Ectodermal cell (in vitro differentiated cells): Measurements from ENCODE around the gene MGME1.

ENCODE experiments used
- H3K27ac ChIP-seq: 2 replicates; pipeline ENCODE4 v1.7.0; 2013; ENCODE audit warnings: mild to moderate bottlenecking, low read depth, low read length; ENCODE audit not compliant: insufficient read depth, poor library complexity, severe bottlenecking
- H3K27me3 ChIP-seq: 2 replicates; pipeline ENCODE4 v1.7.0; 2013; ENCODE audit warnings: mild to moderate bottlenecking, low read length; ENCODE audit not compliant: insufficient read depth, control insufficient read depth, poor library complexity, severe bottlenecking
- H3K36me3 ChIP-seq: one replicate; pipeline ENCODE4 v1.7.0; 2013; ENCODE audit warnings: low read length; ENCODE audit not compliant: control insufficient read depth, insufficient read depth
- H3K4me1 ChIP-seq: one replicate; pipeline ENCODE4 v1.7.0; 2013; ENCODE audit warnings: low read length; ENCODE audit not compliant: control insufficient read depth, insufficient read depth
- H3K4me3 ChIP-seq: 2 replicates; pipeline ENCODE4 v1.7.0; 2013; ENCODE audit warnings: low read depth, low read length, control low read depth; ENCODE audit not compliant: insufficient read depth
- H3K9me3 ChIP-seq: 2 replicates; pipeline ENCODE4 v1.7.0; 2013; ENCODE audit warnings: mild to moderate bottlenecking, low read length, moderate library complexity; ENCODE audit not compliant: control insufficient read depth
- WGBS, 2 experiments: methylation state at CpG; one replicate each; pipeline ENCODE4 v1.1.7; 2013; ENCODE audit warnings: missing lambda C conversion rate in 2 of 2; 5-methylcytosine and 5-hydroxymethylcytosine counted together

Gene MGME1

GRCh38 chr20:18005170-18005989 lies 36.6 kb downstream of the MGME1 start:
- Histone ChIP-seq H3K4me1 (peaks cover 5% of the 10 kb centered on the region), H3K4me3 (no peak overlapping the region), H3K36me3 (no peaks in the 10 kb centered on the region), H3K27ac (no peak overlapping the region), H3K27me3 (no peaks in the 10 kb centered on the region), H3K9me3 (no peaks in the 10 kb centered on the region)
- 88 to 90% methylated on average over 21 of the region's 21 CpGs for whole genome bisulfite sequencing, 2 experiments

- Histone ChIP-seq H3K4me3 (no peak overlapping the region), H3K27ac (no peak overlapping the region), H3K4me1 (peaks cover 5% of the 10 kb centered on the region), H3K36me3 (no peaks in the 10 kb centered on the region), H3K27me3 (no peaks in the 10 kb centered on the region), H3K9me3 (no peaks in the 10 kb centered on the region)
- 88 to 90% methylated on average over 6 of the region's 6 CpGs for WGBS, 2 experiments
Measured at GRCh38 chr20:18005990-18006364, 37.2 kb downstream of the MGME1 start.

GRCh38 chr20:18006684-18007083 lies 37.9 kb downstream of the MGME1 start:
- peaks cover 5% of the 10 kb centered on the region for H3K4me1 ChIP-seq
- H3K27me3 ChIP-seq: no peaks in the 10 kb centered on the region
- H3K4me3 ChIP-seq: no peak overlapping the region
- H3K36me3 ChIP-seq: no peaks in the 10 kb centered on the region
- H3K9me3 ChIP-seq: no peaks in the 10 kb centered on the region
- 92 to 97% methylated on average over 7 of the region's 7 CpGs for WGBS, 2 experiments
- no peak overlapping the region for H3K27ac ChIP-seq

GRCh38 chr20:18007534-18008292 lies 38.9 kb downstream of the MGME1 start:
- peaks cover 5% of the 10 kb centered on the region for H3K4me1 ChIP-seq
- H3K9me3 ChIP-seq: no peaks in the 10 kb centered on the region
- 88 to 90% methylated on average over 19 of the region's 19 CpGs for WGBS, 2 experiments
- no peaks in the 10 kb centered on the region for H3K27me3 ChIP-seq
- H3K36me3 ChIP-seq: no peaks in the 10 kb centered on the region
- H3K4me3 ChIP-seq: no peak overlapping the region
- H3K27ac ChIP-seq: no peak overlapping the region

- Histone ChIP-seq H3K36me3 (no peaks in the 10 kb centered on the region), H3K9me3 (no peaks in the 10 kb centered on the region), H3K27me3 (no peaks in the 10 kb centered on the region), H3K4me3 (no peak overlapping the region), H3K27ac (no peak overlapping the region), H3K4me1 (peaks cover 5% of the 10 kb centered on the region)
- WGBS, 2 experiments: 91 to 93% methylated on average over 7 of the region's 7 CpGs
Measured at GRCh38 chr20:18009116-18009515, 40.3 kb downstream of the MGME1 start.

GRCh38 chr20:18011482-18011881 lies 42.7 kb downstream of the MGME1 start:
- 92 to 96% methylated on average over 14 of the region's 14 CpGs for WGBS, 2 experiments
- H3K4me3 ChIP-seq: no peak overlapping the region
- no peaks in the 10 kb centered on the region for H3K27me3 ChIP-seq
- H3K36me3 ChIP-seq: no peaks in the 10 kb centered on the region
- H3K4me1 ChIP-seq: no peaks in the 10 kb centered on the region
- H3K9me3 ChIP-seq: no peaks in the 10 kb centered on the region
- H3K27ac ChIP-seq: no peak overlapping the region

- no peaks in the 10 kb centered on the region for H3K9me3 ChIP-seq
- no peak overlapping the region for H3K4me3 ChIP-seq
- 93 to 95% methylated on average over 21 of the region's 21 CpGs for WGBS, 2 experiments
- no peaks in the 10 kb centered on the region for H3K36me3 ChIP-seq
- H3K27ac ChIP-seq: no peak overlapping the region
- no peaks in the 10 kb centered on the region for H3K27me3 ChIP-seq
- no peaks in the 10 kb centered on the region for H3K4me1 ChIP-seq
Measured at GRCh38 chr20:18011951-18012645, 43.3 kb downstream of the MGME1 start.

- WGBS, 2 experiments: 97 to 98% methylated on average over 2 of the region's 2 CpGs
- Histone ChIP-seq H3K4me1 (no peaks in the 10 kb centered on the region), H3K9me3 (no peaks in the 10 kb centered on the region), H3K27ac (no peak overlapping the region), H3K27me3 (no peaks in the 10 kb centered on the region), H3K4me3 (no peak overlapping the region), H3K36me3 (no peaks in the 10 kb centered on the region)
Measured at GRCh38 chr20:18012901-18013300, 44.1 kb downstream of the MGME1 start.

GRCh38 chr20:18014411-18014810 lies 45.6 kb downstream of the MGME1 start:
- Histone ChIP-seq H3K36me3 (no peaks in the 10 kb centered on the region), H3K4me1 (no peaks in the 10 kb centered on the region), H3K27me3 (no peaks in the 10 kb centered on the region), H3K9me3 (no peaks in the 10 kb centered on the region), H3K4me3 (no peak overlapping the region), H3K27ac (no peak overlapping the region)
- 95% methylated on average over 6 of the region's 6 CpGs for WGBS, 2 experiments

GRCh38 chr20:18016772-18017171 lies 48.0 kb downstream of the MGME1 start:
- no peaks in the 10 kb centered on the region for H3K27me3 ChIP-seq
- no peak overlapping the region for H3K27ac ChIP-seq
- H3K36me3 ChIP-seq: no peaks in the 10 kb centered on the region
- no peak overlapping the region for H3K4me3 ChIP-seq
- no peaks in the 10 kb centered on the region for H3K4me1 ChIP-seq
- no peaks in the 10 kb centered on the region for H3K9me3 ChIP-seq
- WGBS, 2 experiments: 98% methylated on average over 3 of the region's 3 CpGs
